Thyroid gland (tissue), 4 donors: ENCODE data around the gene CHMP4B.

Source experiments
- POLR2A ChIP-seq, 2 donors: fragments of 450-650 bp; IDR thresholded peaks; one replicate each; pipeline ENCODE4 v1.6.1; 2017; ENCODE audit warnings: antibody characterized with exemption in 2 of 2, mild to moderate bottlenecking in 2 of 2, moderate library complexity in 1 of 2
- TF ChIP-seq, protein P1 (sequence below), 6 experiments: fragments of 200-600 bp in 3 of 6; fragments of 450-650 bp in 3 of 6; sonication (generic) in 3 of 6; IDR thresholded peaks; one replicate each; pipeline ENCODE4 v1.5.1; 2016 to 2019; ENCODE audit warnings: antibody characterized with exemption in 6 of 6, mild to moderate bottlenecking in 2 of 6, inconsistent platforms in 1 of 6, moderate library complexity in 1 of 6

DNA sequence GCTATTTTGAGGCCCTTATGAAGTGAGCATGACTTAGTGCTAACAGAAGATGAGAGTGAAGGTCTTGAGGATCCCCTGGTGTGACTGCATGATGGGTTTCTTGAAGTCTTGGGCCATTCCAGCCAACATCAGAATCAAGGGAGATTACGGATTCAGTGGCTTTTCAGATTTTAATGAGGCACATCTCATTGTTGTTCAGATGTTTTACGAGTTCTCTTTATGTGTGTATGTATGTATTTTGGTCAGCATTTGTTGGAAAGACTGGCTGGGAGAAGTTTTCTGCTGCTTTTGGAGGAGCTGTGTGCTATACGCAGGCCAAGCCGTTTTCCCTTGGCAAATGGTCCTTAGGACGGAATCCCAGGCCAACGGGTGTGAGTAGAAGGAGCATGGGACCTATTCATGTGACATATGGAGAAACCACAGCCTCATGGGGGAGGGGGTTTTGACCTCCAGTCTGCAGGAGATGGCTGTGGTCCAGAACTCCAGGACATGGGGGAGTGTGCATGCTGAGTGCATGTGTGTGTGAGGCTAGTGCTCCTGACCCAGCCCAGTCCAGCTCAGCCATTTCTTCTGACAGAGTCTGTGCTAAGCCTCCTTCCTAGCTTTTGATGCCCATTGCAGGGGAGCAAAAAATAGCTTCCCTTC is 35.3 kb downstream of the CHMP4B start:
- TF ChIP-seq, protein P1, sequence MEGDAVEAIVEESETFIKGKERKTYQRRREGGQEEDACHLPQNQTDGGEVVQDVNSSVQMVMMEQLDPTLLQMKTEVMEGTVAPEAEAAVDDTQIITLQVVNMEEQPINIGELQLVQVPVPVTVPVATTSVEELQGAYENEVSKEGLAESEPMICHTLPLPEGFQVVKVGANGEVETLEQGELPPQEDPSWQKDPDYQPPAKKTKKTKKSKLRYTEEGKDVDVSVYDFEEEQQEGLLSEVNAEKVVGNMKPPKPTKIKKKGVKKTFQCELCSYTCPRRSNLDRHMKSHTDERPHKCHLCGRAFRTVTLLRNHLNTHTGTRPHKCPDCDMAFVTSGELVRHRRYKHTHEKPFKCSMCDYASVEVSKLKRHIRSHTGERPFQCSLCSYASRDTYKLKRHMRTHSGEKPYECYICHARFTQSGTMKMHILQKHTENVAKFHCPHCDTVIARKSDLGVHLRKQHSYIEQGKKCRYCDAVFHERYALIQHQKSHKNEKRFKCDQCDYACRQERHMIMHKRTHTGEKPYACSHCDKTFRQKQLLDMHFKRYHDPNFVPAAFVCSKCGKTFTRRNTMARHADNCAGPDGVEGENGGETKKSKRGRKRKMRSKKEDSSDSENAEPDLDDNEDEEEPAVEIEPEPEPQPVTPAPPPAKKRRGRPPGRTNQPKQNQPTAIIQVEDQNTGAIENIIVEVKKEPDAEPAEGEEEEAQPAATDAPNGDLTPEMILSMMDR (IDR thresholded peaks at IDR 0.05): no peak
- no peak for TF ChIP-seq POLR2A (IDR thresholded peaks at IDR 0.05)
